ENCODE measurements around the gene MYO1D. TPM values are rescaled to one million over a fixed set of nuclear protein-coding genes. Genes with fewer than 3 reads are reported as not detected.

MYO1D gene
- total RNA-seq, 3 donors from 2014 or later: 166 to 495 (median 256) TPM

GRCh38 chr17:32586666-32587065 is 290.3 kb downstream of the MYO1D start:
- Histone ChIP-seq H3K4me3 (no peak overlapping the region), H3K9me3 (peaks cover 15% of the 10 kb centered on the region), H3K4me1 (ENCODE audit: low read depth) (no peaks in the 10 kb centered on the region), H3K36me3 (ENCODE audit: low read depth) (no peaks in the 10 kb centered on the region)
- intact Hi-C loops (cut with DNase I, micrococcal nuclease): loop anchor here in 1 of 2 donors (2.0 kb wide), 1 partner anchor 30 kb away; no protein-coding TSS in a partner anchor
- no peak for TF ChIP-seq CTCF (IDR thresholded peaks at IDR 0.05)
- DNase-seq (no peak), ATAC-seq (no peak)

- no peaks in the 10 kb centered on the region for H3K36me3 ChIP-seq (ENCODE audit: low read depth)
- no peak overlapping the region for H3K4me3 ChIP-seq
- ATAC-seq: no peak
- intact Hi-C loops (cut with DNase I, micrococcal nuclease): no loop called here
- DNase-seq: no peak
- no peaks in the 10 kb centered on the region for H3K4me1 ChIP-seq (ENCODE audit: low read depth)
- no peak for TF ChIP-seq CTCF (IDR thresholded peaks at IDR 0.05)
- peaks cover 18% of the 10 kb centered on the region for H3K9me3 ChIP-seq
Observed at GRCh38 chr17:32584792-32585191, 292.1 kb downstream of the MYO1D start.

GRCh38 chr17:32583053-32583452 is 293.9 kb downstream of the MYO1D start:
- no peaks in the 10 kb centered on the region for H3K4me1 ChIP-seq (ENCODE audit: low read depth)
- intact Hi-C loops (cut with DNase I, micrococcal nuclease): no loop called here
- ATAC-seq: no peak
- TF ChIP-seq CTCF (IDR thresholded peaks at IDR 0.05): no peak
- no peak for DNase-seq
- no peaks in the 10 kb centered on the region for H3K36me3 ChIP-seq (ENCODE audit: low read depth)
- no peak overlapping the region for H3K4me3 ChIP-seq
- peaks cover 18% of the 10 kb centered on the region for H3K9me3 ChIP-seq

- DNase-seq (no peak), ATAC-seq (no peak)
- intact Hi-C loops (cut with DNase I, micrococcal nuclease): no loop called here
Observed at GRCh38 chr17:32575852-32576251, 301.1 kb downstream of the MYO1D start.

GRCh38 chr17:32570081-32570396 is 306.9 kb downstream of the MYO1D start:
- Histone ChIP-seq H3K36me3 (ENCODE audit: low read depth) (no peaks in the 10 kb centered on the region), H3K4me3 (no peak overlapping the region), H3K4me1 (ENCODE audit: low read depth) (no peaks in the 10 kb centered on the region), H3K9me3 (no peaks in the 10 kb centered on the region)
- DNase-seq (no peak), ATAC-seq (no peak)
- intact Hi-C loops (cut with DNase I, micrococcal nuclease): no loop called here
- no peak for TF ChIP-seq CTCF (IDR thresholded peaks at IDR 0.05)

More at GRCh38 chr17:32575852-32576251, 301.1 kb downstream of the MYO1D start:
- H3K36me3 ChIP-seq (ENCODE audit: low read depth): no peaks in the 10 kb centered on the region
- H3K4me3 ChIP-seq: no peak overlapping the region
- no peaks in the 10 kb centered on the region for H3K4me1 ChIP-seq (ENCODE audit: low read depth)
- H3K9me3 ChIP-seq: no peaks in the 10 kb centered on the region
- no peak for TF ChIP-seq CTCF (IDR thresholded peaks at IDR 0.05)
